A673 (cell line): Measurements from ENCODE around the gene ATP8B1.

ENCODE experiments used
- CTCF ChIP-seq: fragments of 300-800, 200-600 bp; sonication (generic); conservative IDR thresholded peaks from 2 replicates; pipeline ENCODE4 v1.5.1; 2017; ENCODE audit warnings: low read depth, mild to moderate bottlenecking, antibody characterized with exemption, low read length, moderate library complexity, mixed read lengths
- EZH2 ChIP-seq: fragments of 200-600 bp; sonication (generic); IDR thresholded peaks from 2 replicates; pipeline ENCODE4 v1.6.1; 2017; ENCODE audit warnings: borderline replicate concordance, low read depth, mild to moderate bottlenecking, mixed read lengths, antibody characterized with exemption, low read length; ENCODE audit not compliant: poor library complexity, severe bottlenecking

DNA sequence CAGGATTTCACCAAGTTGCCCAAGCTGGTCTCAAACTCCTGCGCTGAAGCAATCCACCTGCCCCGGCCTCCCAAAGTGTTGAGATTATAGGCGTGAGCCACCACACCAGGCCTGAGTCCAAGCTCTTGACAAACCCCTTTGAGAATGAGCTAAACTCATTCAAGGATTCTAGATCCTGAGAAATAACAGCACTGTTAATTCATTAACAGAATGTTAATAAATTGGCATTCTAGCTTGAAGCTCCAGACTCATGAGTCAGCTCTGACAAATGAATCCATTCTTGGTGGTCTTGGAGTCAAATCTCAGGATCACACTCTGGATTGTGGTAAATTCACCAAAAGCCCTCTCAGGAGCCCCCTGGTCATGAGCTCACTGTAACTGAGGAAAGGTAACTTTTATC, 183.2 kb downstream of the ATP8B1 start:
- TF ChIP-seq CTCF: no peak
- TF ChIP-seq EZH2: no peak
